MG63 (cell line): ENCODE measurements around the gene HMHB1. TPM values are rescaled to one million over a fixed set of nuclear protein-coding genes. Genes with fewer than 3 reads are reported as not detected.

ENCODE experiments used
- DNase-seq: peaks from one replicate; pipeline ENCODE4 v3.0.0-alpha.2; 2020
- H3K27me3 ChIP-seq: fragments of 250-450 bp; sonication (Bioruptor Pico); 2 replicates; pipeline ENCODE4 v1.5.1; 2020; ENCODE audit warnings: mild to moderate bottlenecking, moderate library complexity
- H3K36me3 ChIP-seq: fragments of 250-450 bp; sonication (Bioruptor Pico); 2 replicates; pipeline ENCODE4 v1.5.1; 2020; ENCODE audit warnings: mild to moderate bottlenecking, moderate library complexity
- H3K4me3 ChIP-seq: fragments of 250-450 bp; sonication (Bioruptor Pico); 2 replicates; pipeline ENCODE4 v1.5.1; 2020; ENCODE audit warnings: mild to moderate bottlenecking, moderate library complexity
- H3K9me3 ChIP-seq: fragments of 250-450 bp; sonication (Bioruptor Pico); 2 replicates; pipeline ENCODE4 v1.5.1; 2020; ENCODE audit warnings: mild to moderate bottlenecking, moderate library complexity
- total RNA-seq: library from RNA; depleted of rRNA; stranded (reverse); fragments of >200 nt; shearing (Covaris generic); gene quantifications from 2 replicates; pipeline ENCODE4 v1.2.3, GENCODE V29; 2014; ENCODE audit warnings: low replicate concordance; rRNA removed

HMHB1 gene
- not detected in 2 replicates for total RNA-seq

GRCh38 chr5:143812085-143812705 is at the start of gene HMHB1:
TSS of gene HMHB1 (plus strand) at chr5:143812161.
- Histone ChIP-seq H3K4me3 (no peak within 1 kb of the TSS), H3K36me3 (no peaks in the 10 kb centered on the region), H3K9me3 (peaks cover 4% of the 10 kb centered on the region; the same call in 1 of the 2 replicates), H3K27me3 (no peaks in the 10 kb centered on the region)
- no peak for DNase-seq

- DNase-seq: no peak
- Histone ChIP-seq H3K9me3 (no peaks in the 10 kb centered on the region), H3K36me3 (no peaks in the 10 kb centered on the region), H3K4me3 (no peak overlapping the region), H3K27me3 (no peaks in the 10 kb centered on the region)
Observed at GRCh38 chr5:143762636-143763220, 49.2 kb upstream of the HMHB1 start.

- DNase-seq: no peak
- Histone ChIP-seq H3K36me3 (no peaks in the 10 kb centered on the region), H3K27me3 (no peaks in the 10 kb centered on the region), H3K9me3 (no peaks in the 10 kb centered on the region), H3K4me3 (no peak overlapping the region)
Observed at GRCh38 chr5:143767162-143767561, 44.8 kb upstream of the HMHB1 start.

- H3K36me3 ChIP-seq: no peaks in the 10 kb centered on the region
- no peaks in the 10 kb centered on the region for H3K9me3 ChIP-seq
- DNase-seq: no peak
- no peaks in the 10 kb centered on the region for H3K27me3 ChIP-seq
- no peak overlapping the region for H3K4me3 ChIP-seq
Observed at GRCh38 chr5:143769026-143769786, 42.8 kb upstream of the HMHB1 start.

- no peaks in the 10 kb centered on the region for H3K36me3 ChIP-seq
- H3K4me3 ChIP-seq: no peak overlapping the region
- H3K27me3 ChIP-seq: no peaks in the 10 kb centered on the region
- no peak for DNase-seq
- H3K9me3 ChIP-seq: no peaks in the 10 kb centered on the region
Observed at GRCh38 chr5:143770450-143770849, 41.5 kb upstream of the HMHB1 start.

GRCh38 chr5:143771189-143771588 is 40.8 kb upstream of the HMHB1 start:
- Histone ChIP-seq H3K27me3 (no peaks in the 10 kb centered on the region), H3K4me3 (no peak overlapping the region), H3K9me3 (no peaks in the 10 kb centered on the region), H3K36me3 (no peaks in the 10 kb centered on the region)
- no peak for DNase-seq

GRCh38 chr5:143771602-143772001 is 40.4 kb upstream of the HMHB1 start:
- no peak overlapping the region for H3K4me3 ChIP-seq
- no peaks in the 10 kb centered on the region for H3K9me3 ChIP-seq
- DNase-seq: no peak
- H3K27me3 ChIP-seq: no peaks in the 10 kb centered on the region
- no peaks in the 10 kb centered on the region for H3K36me3 ChIP-seq

GRCh38 chr5:143772621-143773020 is 39.3 kb upstream of the HMHB1 start:
- no peaks in the 10 kb centered on the region for H3K9me3 ChIP-seq
- DNase-seq: no peak
- no peaks in the 10 kb centered on the region for H3K27me3 ChIP-seq
- no peaks in the 10 kb centered on the region for H3K36me3 ChIP-seq
- no peak overlapping the region for H3K4me3 ChIP-seq

- Histone ChIP-seq H3K4me3 (no peak overlapping the region), H3K36me3 (no peaks in the 10 kb centered on the region), H3K9me3 (no peaks in the 10 kb centered on the region), H3K27me3 (no peaks in the 10 kb centered on the region)
- DNase-seq: no peak
Observed at GRCh38 chr5:143775258-143775657, 36.7 kb upstream of the HMHB1 start.

GRCh38 chr5:143776951-143777350 is 35.0 kb upstream of the HMHB1 start:
- Histone ChIP-seq H3K27me3 (no peaks in the 10 kb centered on the region), H3K9me3 (no peaks in the 10 kb centered on the region), H3K36me3 (no peaks in the 10 kb centered on the region), H3K4me3 (no peak overlapping the region)
- no peak for DNase-seq

GRCh38 chr5:143779506-143779905 is 32.5 kb upstream of the HMHB1 start:
- DNase-seq: no peak
- Histone ChIP-seq H3K4me3 (no peak overlapping the region), H3K36me3 (no peaks in the 10 kb centered on the region), H3K27me3 (no peaks in the 10 kb centered on the region), H3K9me3 (no peaks in the 10 kb centered on the region)

- no peak for DNase-seq
- H3K36me3 ChIP-seq: no peaks in the 10 kb centered on the region
- H3K27me3 ChIP-seq: no peaks in the 10 kb centered on the region
- H3K9me3 ChIP-seq: no peaks in the 10 kb centered on the region
- H3K4me3 ChIP-seq: no peak overlapping the region
Observed at GRCh38 chr5:143781993-143782520, 29.9 kb upstream of the HMHB1 start.

- H3K4me3 ChIP-seq: no peak overlapping the region
- no peaks in the 10 kb centered on the region for H3K36me3 ChIP-seq
- no peaks in the 10 kb centered on the region for H3K27me3 ChIP-seq
- H3K9me3 ChIP-seq: no peaks in the 10 kb centered on the region
- DNase-seq: no peak
Observed at GRCh38 chr5:143782588-143783386, 29.2 kb upstream of the HMHB1 start.

- H3K27me3 ChIP-seq: no peaks in the 10 kb centered on the region
- H3K4me3 ChIP-seq: no peak overlapping the region
- H3K9me3 ChIP-seq: 0 out of 2 replicates have a peak, but pooled peaks cover 2% of the 10 kb centered on the region
- DNase-seq: no peak
- no peaks in the 10 kb centered on the region for H3K36me3 ChIP-seq
Observed at GRCh38 chr5:143788401-143788800, 23.6 kb upstream of the HMHB1 start.

GRCh38 chr5:143790457-143791112 is 21.4 kb upstream of the HMHB1 start:
- DNase-seq: no peak
- no peaks in the 10 kb centered on the region for H3K36me3 ChIP-seq
- H3K27me3 ChIP-seq: no peaks in the 10 kb centered on the region
- 0 out of 2 replicates have a peak, but pooled peaks cover 2% of the 10 kb centered on the region for H3K9me3 ChIP-seq
- H3K4me3 ChIP-seq: no peak overlapping the region
